T-cell (primary cell): ENCODE results near the gene CUZD1. TPM values are rescaled to one million over a fixed set of nuclear protein-coding genes. Genes with fewer than 3 reads are reported as not detected.
"Not testable (repeated sequence)": the region's sequence is repeated elsewhere in the genome, so short reads cannot be mapped to it uniquely, and the experiment has no call there.

Experiments
- ATAC-seq, 4 experiments: fragments of 200-7000 bp in 3 of 4; fragments of 150-1000 bp in 1 of 4; cut with Tn5 transposase; replicated peaks in 1 of 4; 1 replicate in 3 of 4; 2 replicates in 1 of 4; pipeline ENCODE4 v1.10.0; 2021; ENCODE audit warnings: moderate library complexity in 3 of 4, mild to moderate bottlenecking in 2 of 4, moderate number of reproducible peaks in 1 of 4
- CTCF ChIA-PET, 2 donors: fragments of 300-600 bp; sonication (Branson Sonifier 250); formaldehyde crosslinking; loops; one replicate each; lab custom pipeline; 2022; ENCODE audit warnings: antibody characterized with exemption in 2 of 2; lab: Charles Lee
- POLR2A ChIA-PET, 2 donors: fragments of 300-600 bp; sonication (Branson Sonifier 250); formaldehyde crosslinking; loops; one replicate each; lab custom pipeline; 2022; ENCODE audit warnings: antibody characterized with exemption in 2 of 2; lab: Charles Lee
- DNase-seq, 35 experiments: peaks; one replicate each; pipeline versions ENCODE4 v3.0.0 to v3.0.0-alpha.2; 2013 to 2023
- H3K27ac ChIP-seq: one replicate; pipeline ENCODE4 v1.5.1; 2013; ENCODE audit warnings: low read length
- H3K27me3 ChIP-seq, 2 experiments: replicated peaks in 1 of 2; 1 replicate in 1 of 2; 2 replicates in 1 of 2; pipeline versions ENCODE4 v1.6.1 to v1.7.0; 2013; ENCODE audit warnings: low read length in 1 of 2, mixed read lengths in 1 of 2; ENCODE audit not compliant: control insufficient read depth in 2 of 2, insufficient read depth in 2 of 2; ENCODE audit errors: extremely low read depth in 1 of 2
- H3K36me3 ChIP-seq, 2 donors: 1 replicate in 1 of 2; 2 replicates in 1 of 2; pipeline versions ENCODE4 v1.6.1 to v1.7.0; 2013; ENCODE audit warnings: low read length in 1 of 2; ENCODE audit not compliant: control insufficient read depth in 2 of 2, insufficient read depth in 1 of 2; ENCODE audit errors: extremely low read depth in 1 of 2
- H3K4me1 ChIP-seq, 2 experiments: 1 replicate in 1 of 2; 2 replicates in 1 of 2; pipeline versions ENCODE4 v1.6.1 to v1.7.0; 2013; ENCODE audit warnings: low read length in 2 of 2, mixed read lengths in 1 of 2; ENCODE audit not compliant: insufficient read depth in 2 of 2, control insufficient read depth in 1 of 2; ENCODE audit errors: extremely low read depth in 1 of 2
- H3K4me3 ChIP-seq, 2 donors: 1 replicate in 1 of 2; 2 replicates in 1 of 2; pipeline versions ENCODE4 v1.5.1 to v1.7.0; 2013; ENCODE audit warnings: mild to moderate bottlenecking in 2 of 2, low read length in 1 of 2, moderate library complexity in 1 of 2; ENCODE audit not compliant: control insufficient read depth in 1 of 2; ENCODE audit errors: extremely low read depth in 1 of 2
- H3K9me3 ChIP-seq: 2 replicates; pipeline ENCODE4 v1.7.0; 2013
- H3K27ac Mint-ChIP-seq, 2 donors: one replicate each; pipeline ENCODE4 v1.8.0; 2020 to 2021; ENCODE audit warnings: mild to moderate bottlenecking in 2 of 2, mixed read lengths in 2 of 2
- H3K27me3 Mint-ChIP-seq, 2 donors: one replicate each; pipeline ENCODE4 v1.8.0; 2021 to 2022; ENCODE audit warnings: mixed read lengths in 2 of 2
- H3K36me3 Mint-ChIP-seq: one replicate; pipeline ENCODE4 v1.8.0; 2021; ENCODE audit warnings: mixed read lengths
- H3K4me1 Mint-ChIP-seq, 3 donors: one replicate each; pipeline ENCODE4 v1.8.0; 2020 to 2022; ENCODE audit warnings: mixed read lengths in 3 of 3, mild to moderate bottlenecking in 1 of 3
- H3K4me3 Mint-ChIP-seq, 3 donors: one replicate each; pipeline ENCODE4 v1.8.0; 2020 to 2022; ENCODE audit warnings: mild to moderate bottlenecking in 3 of 3, mixed read lengths in 3 of 3, moderate library complexity in 3 of 3
- H3K9me3 Mint-ChIP-seq, 3 donors: one replicate each; pipeline ENCODE4 v1.8.0; 2020 to 2022; ENCODE audit warnings: mixed read lengths in 3 of 3
- WGBS: methylation state at CpG from one replicate; pipeline ENCODE4 v1.1.5; 2013; ENCODE audit warnings: missing lambda C conversion rate; ENCODE audit not compliant: insufficient coverage; 5-methylcytosine and 5-hydroxymethylcytosine counted together
- total RNA-seq, 35 experiments: library from RNA in 6 of 35; stranded (reverse) in 6 of 35; fragments of 120-200 nt in 1 of 35; gene quantifications; one replicate each; pipeline versions ENCODE4 v1.2.1 to v1.2.4 and lab custom pipeline; 2013 to 2026

CUZD1 gene
- total RNA-seq, 5 donors from 2014 or later (not counting 1 experiment from before 2014, with no cell fraction given) = 1.2 to 4.9 (median 4.1) TPM

GRCh38 chr10:122866757-122867482 lies 21.3 kb upstream of the CUZD1 start:
- ATAC-seq, H3K9me3 ChIP-seq, H3K27me3 ChIP-seq, POLR2A ChIA-PET, H3K36me3 ChIP-seq, H3K27ac ChIP-seq, DNase-seq, H3K9me3 Mint-ChIP-seq, H3K27me3 Mint-ChIP-seq, CTCF ChIA-PET, H3K4me1 ChIP-seq, H3K4me3 ChIP-seq: not testable (repeated sequence)
- Mint-ChIP-seq H3K27ac (peak overlapping the region in 1 of 2 donors; percentile 44), H3K4me3 (peak overlapping the region in 1 of 3 donors; percentile 23), H3K4me1 (peaks cover 36 to 63% (median 55%) of the 10 kb centered on the region in 3 donors), H3K36me3 (peaks cover 26% of the 10 kb centered on the region)
- whole genome bisulfite sequencing = no CpG with 5 or more reads among the region's 3 CpGs

- no CpG with 5 or more reads among the region's 1 CpG for WGBS
- ATAC-seq = no peak
- peaks cover 42 to 57% (median 53%) of the 10 kb centered on the region in 3 donors for H3K4me1 Mint-ChIP-seq
These were observed 19.2 kb upstream of the CUZD1 start for GRCh38 chr10:122864901-122865300.

GRCh38 chr10:122864194-122864592 lies 18.5 kb upstream of the CUZD1 start:
- Mint-ChIP-seq H3K27ac (no peak overlapping the region), H3K27me3 (no peaks in the 10 kb centered on the region), H3K36me3 (peaks cover 15% of the 10 kb centered on the region), H3K4me3 (no peak overlapping the region), H3K4me1 (peaks cover 35 to 50% (median 46%) of the 10 kb centered on the region in 3 donors), H3K9me3 (peaks cover 0 to 4% (median 0%) of the 10 kb centered on the region in 3 donors)
- DNase-seq (no peak), ATAC-seq (no peak)
- CTCF ChIA-PET = no interaction called here
- Histone ChIP-seq H3K27ac (no peak overlapping the region), H3K9me3 (no peaks in the 10 kb centered on the region), H3K27me3 (no peaks in the 10 kb centered on the region), H3K4me1 (peaks cover 0 to 3% of the 10 kb centered on the region in 2 experiments), H3K36me3 (no peaks in the 10 kb centered on the region), H3K4me3 (no peak overlapping the region)
- POLR2A ChIA-PET = interaction anchor here in 1 of 2 donors (0.6 kb wide), 1 partner anchor 984 kb away, joined by 4 read pairs; no protein-coding TSS in a partner anchor
- no CpG with 5 or more reads among the region's 2 CpGs for WGBS

More at GRCh38 chr10:122864901-122865300, 19.2 kb upstream of the CUZD1 start:
- no peaks in the 10 kb centered on the region for H3K27me3 ChIP-seq
- no peaks in the 10 kb centered on the region for H3K9me3 ChIP-seq
- ChIA-PET CTCF (no interaction called here), POLR2A (interaction anchor here in 1 of 2 donors (0.6 kb wide), 1 partner anchor 985 kb away, joined by 4 read pairs; no protein-coding TSS in a partner anchor)
- H3K4me1 ChIP-seq = peaks cover 0 to 3% of the 10 kb centered on the region in 2 experiments
- Mint-ChIP-seq H3K36me3 (peaks cover 16% of the 10 kb centered on the region), H3K27me3 (no peaks in the 10 kb centered on the region), H3K9me3 (peaks cover 0 to 7% (median 4%) of the 10 kb centered on the region in 3 donors), H3K4me3 (no peak overlapping the region), H3K27ac (no peak overlapping the region)
- H3K36me3 ChIP-seq = no peaks in the 10 kb centered on the region
- H3K4me3 ChIP-seq = no peak overlapping the region
- no peak overlapping the region for H3K27ac ChIP-seq
- DNase-seq = no peak

- Histone ChIP-seq H3K36me3 (no peaks in the 10 kb centered on the region), H3K4me3 (no peak overlapping the region), H3K27me3 (no peaks in the 10 kb centered on the region), H3K4me1 (peaks cover 0 to 3% of the 10 kb centered on the region in 2 experiments), H3K27ac (no peak overlapping the region), H3K9me3 (no peaks in the 10 kb centered on the region)
- no peak for ATAC-seq
- no peaks in the 10 kb centered on the region for H3K27me3 Mint-ChIP-seq
- H3K4me1 Mint-ChIP-seq = peaks cover 35 to 46% (median 43%) of the 10 kb centered on the region in 3 donors
- ChIA-PET CTCF (no interaction called here), POLR2A (no interaction called here)
- peaks cover 0 to 4% (median 0%) of the 10 kb centered on the region in 3 donors for H3K9me3 Mint-ChIP-seq
- DNase-seq = no peak
- H3K4me3 Mint-ChIP-seq = no peak overlapping the region
- WGBS = 100% methylated on average over 1 of the region's 2 CpGs
- H3K27ac Mint-ChIP-seq = no peak overlapping the region
- peaks cover 18% of the 10 kb centered on the region for H3K36me3 Mint-ChIP-seq
These were observed 17.8 kb upstream of the CUZD1 start for GRCh38 chr10:122863216-122864193.

GRCh38 chr10:122861711-122862161 lies 16.1 kb upstream of the CUZD1 start:
- ATAC-seq (no peak), DNase-seq (no peak)
- H3K27me3 Mint-ChIP-seq = no peaks in the 10 kb centered on the region
- H3K36me3 Mint-ChIP-seq = peaks cover 25% of the 10 kb centered on the region
- H3K4me3 ChIP-seq = no peak overlapping the region
- no peaks in the 10 kb centered on the region for H3K36me3 ChIP-seq
- WGBS = 75% methylated on average over 1 of the region's 1 CpG
- POLR2A ChIA-PET = no interaction called here
- H3K27me3 ChIP-seq = no peaks in the 10 kb centered on the region
- no peak overlapping the region for H3K27ac ChIP-seq
- no peaks in the 10 kb centered on the region for H3K9me3 ChIP-seq
- CTCF ChIA-PET = no interaction called here
- no peak overlapping the region for H3K4me3 Mint-ChIP-seq
- H3K27ac Mint-ChIP-seq = peak overlapping the region in 1 of 2 donors; percentile 2
- H3K4me1 ChIP-seq = no peaks in the 10 kb centered on the region
- no peaks in the 10 kb centered on the region for H3K9me3 Mint-ChIP-seq
- peaks cover 25 to 31% (median 27%) of the 10 kb centered on the region in 3 donors for H3K4me1 Mint-ChIP-seq

GRCh38 chr10:122859527-122859926 lies 13.9 kb upstream of the CUZD1 start:
- Mint-ChIP-seq H3K9me3 (no peaks in the 10 kb centered on the region), H3K27ac (no peak overlapping the region), H3K4me3 (no peak overlapping the region), H3K36me3 (peaks cover 42% of the 10 kb centered on the region), H3K27me3 (no peaks in the 10 kb centered on the region), H3K4me1 (peaks cover 21 to 24% (median 22%) of the 10 kb centered on the region in 3 donors)
- H3K9me3 ChIP-seq = no peaks in the 10 kb centered on the region
- H3K27ac ChIP-seq = no peak overlapping the region
- no CpG with 5 or more reads among the region's 1 CpG for WGBS
- H3K27me3 ChIP-seq = no peaks in the 10 kb centered on the region
- no peaks in the 10 kb centered on the region for H3K4me1 ChIP-seq
- ChIA-PET POLR2A (no interaction called here), CTCF (no interaction called here)
- DNase-seq = no peak
- peaks cover 0 to 17% of the 10 kb centered on the region in 2 donors for H3K36me3 ChIP-seq
- no peak for ATAC-seq
- no peak overlapping the region for H3K4me3 ChIP-seq
